Measurements from ENCODE around the gene SLC13A2. TPM values are rescaled to one million over a fixed set of nuclear protein-coding genes. Genes with fewer than 3 reads are reported as not detected.
"Not testable (repeated sequence)": the region's sequence is repeated elsewhere in the genome, so short reads cannot be mapped to it uniquely, and the experiment has no call there.

The SLC13A2 gene
- total and polyA plus RNA-seq, 2 experiments from 2014 or later = not detected

- Histone ChIP-seq H3K36me3 (ENCODE audit: insufficient read depth) (no peaks in the 10 kb centered on the region), H3F3A (replicated peaks; ENCODE audit: low read depth) (no peaks in the 10 kb centered on the region), H3K9me2 (ENCODE audit: insufficient read depth) (no peaks in the 10 kb centered on the region), H3K4me3 (no peak overlapping the region), H2AFZ (no peak overlapping the region), H3K27me3 (ENCODE audit: insufficient read depth) (no peaks in the 10 kb centered on the region), H3K27ac (ENCODE audit: low read depth) (no peak overlapping the region), H3K79me2 (replicated peaks; ENCODE audit: insufficient read depth) (no peaks in the 10 kb centered on the region), H3K4me2 (no peak overlapping the region), H4K20me1 (replicated peaks; ENCODE audit: insufficient read depth) (no peaks in the 10 kb centered on the region), H3K4me1 (ENCODE audit: insufficient read depth) (no peaks in the 10 kb centered on the region)
- no peak for TF ChIP-seq JUNB (IDR thresholded peaks at IDR 0.05; ENCODE audit: unreplicated experiment)
- TF ChIP-seq CREB1 (CRISPR knock-in tag; IDR thresholded peaks at IDR 0.05; ENCODE audit: low read depth) = no peak
- no peak for TF ChIP-seq EZH2 (IDR thresholded peaks at IDR 0.05; ENCODE audit: low read depth, unreplicated experiment)
- TF ChIP-seq NANOG (IDR thresholded peaks at IDR 0.05; ENCODE audit: borderline replicate concordance) = no peak
- Mint-ChIP-seq H3K27me3 (ENCODE audit: insufficient read depth, low read depth, poor library complexity) (peaks cover 16% of the 10 kb centered on the region), H3K27ac (no peak overlapping the region), H3K4me1 (peaks cover 3% of the 10 kb centered on the region; the same call in 2 of the 3 replicates), H3K9me3 (peaks cover 9% of the 10 kb centered on the region), H3K36me3 (ENCODE audit: low read depth) (no peaks in the 10 kb centered on the region; the same call in 2 of the 3 replicates), H3K4me3 (no peak overlapping the region)
- DNase-seq (ENCODE audit: low spot score) (no peak), ATAC-seq (no peak)
These were observed 45.8 kb downstream of the SLC13A2 start for GRCh38 chr17:28519236-28519635.

- H3K36me3 ChIP-seq (ENCODE audit: insufficient read depth) = no peaks in the 10 kb centered on the region
- Mint-ChIP-seq H3K4me1 (peaks cover 3% of the 10 kb centered on the region; the same call in 2 of the 3 replicates), H3K27me3 (ENCODE audit: insufficient read depth, low read depth, poor library complexity) (peaks cover 16% of the 10 kb centered on the region), H3K4me3 (no peak overlapping the region), H3K36me3 (ENCODE audit: low read depth) (no peaks in the 10 kb centered on the region; the same call in 2 of the 3 replicates), H3K9me3 (peaks cover 9% of the 10 kb centered on the region), H3K27ac (no peak overlapping the region)
- no peaks in the 10 kb centered on the region for H3K9me2 ChIP-seq (ENCODE audit: insufficient read depth)
- H3K27me3 ChIP-seq (ENCODE audit: insufficient read depth) = no peaks in the 10 kb centered on the region
- no peak overlapping the region for H3K27ac ChIP-seq (ENCODE audit: low read depth)
- H3K79me2 ChIP-seq (replicated peaks; ENCODE audit: insufficient read depth) = no peaks in the 10 kb centered on the region
- no peaks in the 10 kb centered on the region for H4K20me1 ChIP-seq (replicated peaks; ENCODE audit: insufficient read depth)
- no peak for ATAC-seq
- H2AFZ ChIP-seq = peak overlapping the region; percentile 43; the same call in 1 of the 2 replicates
- no peaks in the 10 kb centered on the region for H3F3A ChIP-seq (replicated peaks; ENCODE audit: low read depth)
- no peak overlapping the region for H3K4me2 ChIP-seq
- no peaks in the 10 kb centered on the region for H3K4me1 ChIP-seq (ENCODE audit: insufficient read depth)
- no peak for DNase-seq (ENCODE audit: low spot score)
- no peak for TF ChIP-seq ZNF114 (CRISPR knock-in tag; IDR thresholded peaks at IDR 0.05)
- TF ChIP-seq EZH2phosphoT487 (IDR thresholded peaks at IDR 0.05; ENCODE audit: unreplicated experiment) = no peak
- no peak for TF ChIP-seq EZH2 (IDR thresholded peaks at IDR 0.05; ENCODE audit: low read depth, unreplicated experiment)
- no peak for TF ChIP-seq STAT1 (IDR thresholded peaks at IDR 0.05; ENCODE audit: unreplicated experiment)
- H3K4me3 ChIP-seq = no peak overlapping the region
These were observed 47.2 kb downstream of the SLC13A2 start for GRCh38 chr17:28520687-28521086.

GRCh38 chr17:28521311-28522085 lies 48.1 kb downstream of the SLC13A2 start:
- no peak overlapping the region for H3K4me2 ChIP-seq
- no peaks in the 10 kb centered on the region for H4K20me1 ChIP-seq (replicated peaks; ENCODE audit: insufficient read depth)
- no peak for TF ChIP-seq POLR2AphosphoS5 (IDR thresholded peaks at IDR 0.05; ENCODE audit: low read depth)
- TF ChIP-seq REST (IDR thresholded peaks at IDR 0.05; ENCODE audit: unreplicated experiment) = peak; percentile 52
- H3K4me1 Mint-ChIP-seq = peaks cover 3% of the 10 kb centered on the region; the same call in 2 of the 3 replicates
- no peaks in the 10 kb centered on the region for H3K9me2 ChIP-seq (ENCODE audit: insufficient read depth)
- peak; percentile 92 for ATAC-seq
- H3K27me3 ChIP-seq (ENCODE audit: insufficient read depth) = no peaks in the 10 kb centered on the region
- H3K79me2 ChIP-seq (replicated peaks; ENCODE audit: insufficient read depth) = no peaks in the 10 kb centered on the region
- H3K4me3 Mint-ChIP-seq = no peak overlapping the region
- H3K27me3 Mint-ChIP-seq (ENCODE audit: insufficient read depth, low read depth, poor library complexity) = peaks cover 16% of the 10 kb centered on the region
- H3K4me3 ChIP-seq = no peak overlapping the region
- no peaks in the 10 kb centered on the region; the same call in 2 of the 3 replicates for H3K36me3 Mint-ChIP-seq (ENCODE audit: low read depth)
- H3K4me1 ChIP-seq (ENCODE audit: insufficient read depth) = no peaks in the 10 kb centered on the region
- H3K36me3 ChIP-seq (ENCODE audit: insufficient read depth) = no peaks in the 10 kb centered on the region
- peak; percentile 65 for DNase-seq (ENCODE audit: low spot score)
- peak overlapping the region; percentile 43; the same call in 1 of the 2 replicates for H2AFZ ChIP-seq
- peaks cover 3% of the 10 kb centered on the region; the same call in 1 of the 3 replicates for H3K9me3 Mint-ChIP-seq
- H3K27ac ChIP-seq (ENCODE audit: low read depth) = no peak overlapping the region
- no peaks in the 10 kb centered on the region for H3F3A ChIP-seq (replicated peaks; ENCODE audit: low read depth)
- no peak overlapping the region for H3K27ac Mint-ChIP-seq

GRCh38 chr17:28522281-28522680 lies 48.8 kb downstream of the SLC13A2 start:
- not testable (repeated sequence) for H3K4me1 ChIP-seq (ENCODE audit: insufficient read depth); H4K20me1 ChIP-seq (replicated peaks; ENCODE audit: insufficient read depth); H3K27me3 ChIP-seq (ENCODE audit: insufficient read depth); H3F3A ChIP-seq (replicated peaks; ENCODE audit: low read depth); H3K4me2 ChIP-seq; H3K27ac Mint-ChIP-seq; H3K79me2 ChIP-seq (replicated peaks; ENCODE audit: insufficient read depth); H3K36me3 ChIP-seq (ENCODE audit: insufficient read depth); H3K9me2 ChIP-seq (ENCODE audit: insufficient read depth); H3K36me3 Mint-ChIP-seq (ENCODE audit: low read depth); H3K4me3 Mint-ChIP-seq; DNase-seq (ENCODE audit: low spot score); H2AFZ ChIP-seq; H3K9me3 Mint-ChIP-seq; H3K4me1 Mint-ChIP-seq; H3K4me3 ChIP-seq; H3K27ac ChIP-seq (ENCODE audit: low read depth); ATAC-seq
- peaks cover 20% of the 10 kb centered on the region for H3K27me3 Mint-ChIP-seq (ENCODE audit: insufficient read depth, low read depth, poor library complexity)

Data from GM23338 (cell line).